Right atrium auricular region (tissue), 2 donors: ENCODE measurements around the gene MXRA5. TPM values are rescaled to one million over a fixed set of nuclear protein-coding genes. Genes with fewer than 3 reads are reported as not detected.
"Not testable (repeated sequence)": the region's sequence is repeated elsewhere in the genome, so short reads cannot be mapped to it uniquely, and the experiment has no call there.

ENCODE experiments used
- DNase-seq: peaks from one replicate; pipeline ENCODE4 v3.0.0-alpha.2; 2019; ENCODE audit warnings: low spot score
- H3K27ac ChIP-seq, 2 donors: fragments of 200-600 bp; sonication (generic); 1 replicate in 1 of 2; 2 replicates in 1 of 2; pipeline ENCODE4 v1.5.1; 2016 to 2019
- H3K27me3 ChIP-seq, 2 donors: fragments of 200-600 bp; sonication (generic); one replicate each; pipeline versions ENCODE4 v1.5.1 to v1.6.0; 2017 to 2019
- H3K36me3 ChIP-seq: fragments of 200-600 bp; sonication (generic); one replicate; pipeline ENCODE4 v1.5.1; 2016
- H3K4me1 ChIP-seq, 2 donors: fragments of 200-600 bp; sonication (generic); one replicate each; pipeline versions ENCODE4 v1.5.1 to v1.6.0; 2017 to 2019
- H3K4me3 ChIP-seq, 2 donors: fragments of 200-600 bp; sonication (generic); 1 replicate in 1 of 2; 2 replicates in 1 of 2; pipeline ENCODE4 v1.5.1; 2017 to 2019; ENCODE audit warnings: mild to moderate bottlenecking in 1 of 2, moderate library complexity in 1 of 2
- H3K9me3 ChIP-seq, 2 donors: fragments of 200-600 bp; sonication (generic); one replicate each; pipeline ENCODE4 v1.5.1; 2019
- CTCF ChIP-seq, 2 donors: fragments of 200-600 bp; sonication (generic); IDR thresholded peaks; one replicate each; pipeline ENCODE4 v1.5.1; 2019; ENCODE audit warnings: antibody characterized with exemption in 2 of 2
- total RNA-seq, 2 donors: library from RNA; depleted of rRNA; stranded (reverse); fragments of >200 nt; gene quantifications; one replicate each; pipeline ENCODE4 v1.1.0, GENCODE V29; 2016

Gene MXRA5
- total RNA-seq, 2 donors from 2014 or later, result 1.2 to 4.2 TPM

DNA sequence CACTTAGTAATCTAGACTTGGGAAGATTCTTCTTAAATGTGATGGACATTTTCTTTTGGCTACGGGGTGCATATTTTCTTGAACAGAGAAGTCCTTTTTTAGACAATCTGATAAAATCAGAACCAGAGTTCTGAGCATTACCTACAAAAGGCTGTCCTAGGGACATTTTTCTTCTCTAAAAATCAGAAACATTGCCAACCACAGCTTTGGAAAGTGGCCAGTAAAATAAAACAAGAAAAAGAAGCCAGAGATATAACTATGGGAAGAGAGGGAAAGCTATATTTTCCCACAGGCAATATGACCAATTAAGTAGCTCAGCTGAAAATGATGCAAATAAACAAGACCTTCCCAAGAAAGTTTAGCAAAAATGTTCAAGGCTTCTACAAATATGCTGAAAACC lies 55.9 kb downstream of the MXRA5 start:
- TF ChIP-seq CTCF (IDR thresholded peaks at IDR 0.05), result no peak
- Histone ChIP-seq H3K36me3 (no peaks in the 10 kb centered on the region), H3K9me3 (no peaks in the 10 kb centered on the region), H3K27ac (no peak overlapping the region), H3K4me1 (no peaks in the 10 kb centered on the region), H3K4me3 (no peak overlapping the region), H3K27me3 (no peaks in the 10 kb centered on the region)
- no peak for DNase-seq

- TF ChIP-seq CTCF (IDR thresholded peaks at IDR 0.05), result no peak
- DNase-seq, result no peak
- peaks cover 0 to 8% of the 10 kb centered on the region in 2 donors for H3K9me3 ChIP-seq
Observed at GRCh38 chrX:3286196-3286945, 60.1 kb downstream of the MXRA5 start.

GRCh38 chrX:3280706-3281105 lies 65.7 kb downstream of the MXRA5 start:
- Histone ChIP-seq H3K27me3 (no peaks in the 10 kb centered on the region), H3K4me3 (no peak overlapping the region), H3K36me3 (no peaks in the 10 kb centered on the region), H3K4me1 (no peaks in the 10 kb centered on the region), H3K9me3 (peaks cover 0 to 18% of the 10 kb centered on the region in 2 donors), H3K27ac (no peak overlapping the region)
- DNase-seq, result no peak
- TF ChIP-seq CTCF (IDR thresholded peaks at IDR 0.05), result no peak

More at GRCh38 chrX:3286196-3286945, 60.1 kb downstream of the MXRA5 start:
- H3K4me3 ChIP-seq, result no peak overlapping the region
- H3K36me3 ChIP-seq, result no peaks in the 10 kb centered on the region
- no peaks in the 10 kb centered on the region for H3K27me3 ChIP-seq
- H3K4me1 ChIP-seq, result no peaks in the 10 kb centered on the region
- no peak overlapping the region for H3K27ac ChIP-seq

DNA sequence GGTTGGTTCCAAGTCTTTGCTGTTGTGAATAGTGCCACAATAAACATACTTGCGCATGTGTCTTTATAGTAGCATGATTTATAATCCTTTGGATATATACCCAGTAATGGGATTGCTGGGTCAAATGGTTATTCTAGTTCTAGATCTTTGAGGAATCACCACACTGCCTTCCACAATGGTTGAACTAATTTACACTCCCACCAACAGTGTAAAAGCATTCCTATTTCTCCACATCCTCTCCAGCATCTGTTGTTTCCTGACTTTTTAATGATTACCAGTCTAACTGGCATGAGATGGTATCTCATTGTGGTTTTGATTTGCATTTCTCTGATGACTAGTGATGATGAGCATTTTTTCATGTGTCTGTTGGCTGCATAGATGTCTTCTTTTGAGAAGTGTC lies 72.8 kb downstream of the MXRA5 start:
- not testable (repeated sequence) for H3K9me3 ChIP-seq, H3K4me1 ChIP-seq, H3K27me3 ChIP-seq, H3K27ac ChIP-seq, H3K36me3 ChIP-seq, H3K4me3 ChIP-seq, DNase-seq

DNA sequence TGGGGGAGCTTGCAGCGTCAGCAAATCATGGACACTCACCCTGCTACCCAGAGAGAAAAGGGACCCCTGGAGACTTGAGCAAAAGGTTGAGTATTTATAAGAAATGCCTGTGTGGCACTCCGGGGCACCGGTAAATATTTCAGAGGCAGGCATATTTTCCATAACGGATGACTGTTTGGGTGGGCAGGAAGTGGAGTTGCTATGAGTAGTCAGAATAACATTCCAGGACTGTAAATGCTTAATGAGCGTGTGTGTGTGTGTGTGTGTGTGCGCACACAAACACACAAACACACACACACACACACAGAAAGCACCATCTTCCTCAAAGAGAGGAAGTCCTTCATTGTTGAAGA lies 74.6 kb downstream of the MXRA5 start:
- no peak for DNase-seq
- Histone ChIP-seq H3K36me3 (no peaks in the 10 kb centered on the region), H3K9me3 (no peaks in the 10 kb centered on the region), H3K4me3 (no peak overlapping the region), H3K27me3 (no peaks in the 10 kb centered on the region), H3K27ac (no peak overlapping the region), H3K4me1 (no peaks in the 10 kb centered on the region)
- no peak for TF ChIP-seq CTCF (IDR thresholded peaks at IDR 0.05)

DNA sequence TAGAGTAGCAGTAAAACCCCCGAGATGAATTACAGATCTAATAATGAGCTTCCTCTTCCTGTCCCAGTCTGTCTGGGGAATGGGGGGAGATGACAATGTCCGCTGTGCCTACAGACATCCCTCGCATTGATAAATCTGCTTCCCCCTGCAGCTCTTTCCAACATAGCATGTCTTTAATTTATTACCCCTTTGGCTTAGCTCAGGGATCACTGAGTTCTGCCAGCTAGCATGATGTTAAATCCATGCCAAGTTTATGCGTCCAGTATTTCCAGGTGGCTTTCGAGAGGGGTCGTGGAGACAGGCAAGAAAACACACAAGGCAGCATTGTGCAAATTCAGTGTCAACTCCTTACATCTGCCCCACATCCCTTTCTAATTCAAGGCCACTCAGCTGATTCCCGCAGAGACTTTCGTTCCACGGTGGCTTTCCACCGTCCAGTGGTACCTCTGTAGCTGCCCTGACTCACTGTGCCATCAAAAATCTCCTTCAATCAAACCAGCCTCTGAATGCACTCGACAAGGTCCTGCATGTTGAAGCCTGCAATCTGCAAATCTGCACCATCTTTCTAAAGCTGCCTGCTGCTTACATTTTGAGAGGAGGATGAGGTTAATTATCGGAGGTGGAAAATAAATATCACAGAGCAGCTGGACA lies 75.1 kb downstream of the MXRA5 start:
- no peak for TF ChIP-seq CTCF (IDR thresholded peaks at IDR 0.05)
- DNase-seq, result no peak
- Histone ChIP-seq H3K27ac (no peak overlapping the region), H3K27me3 (no peaks in the 10 kb centered on the region), H3K36me3 (no peaks in the 10 kb centered on the region), H3K4me1 (no peaks in the 10 kb centered on the region), H3K9me3 (no peaks in the 10 kb centered on the region), H3K4me3 (no peak overlapping the region)
